Left colon (tissue), 2 donors: Measurements from ENCODE around the gene ANKRD60. TPM values are rescaled to one million over a fixed set of nuclear protein-coding genes. Genes with fewer than 3 reads are reported as not detected.

ENCODE experiments used
- ATAC-seq: fragments of 200-7000 bp; cut with Tn5 transposase; one replicate; pipeline ENCODE4 v1.9.1; 2020; ENCODE audit warnings: mild to moderate bottlenecking, moderate library complexity
- DNase-seq, 2 donors: peaks; one replicate each; pipeline ENCODE4 v3.0.0-alpha.2; 2020
- intact Hi-C, 2 donors: fragments of 100-400 bp; cut with DNase I in 1 of 2; cut with micrococcal nuclease in 1 of 2; formaldehyde crosslinking; loops; one replicate each; pipeline versions ENCODE4 v1.11.2 to v1.14.0; 2022; cut with DNase I, micrococcal nuclease
- total RNA-seq, 2 donors: library from RNA; stranded (reverse); fragmentation: NEBNext Ultra II Directional; extraction: Animal tissue kit (Norgen Biotek cat#: 25700); gene quantifications; one replicate each; pipeline ENCODE4 v1.2.1, GENCODE V29; 2021
- donor health status: DM: no; HTN: no; CAD: no.
- donor health status: DM: yes; HTN: yes; CAD: no.

ANKRD60 gene
- total RNA-seq, 2 donors from 2014 or later: not detected

DNA sequence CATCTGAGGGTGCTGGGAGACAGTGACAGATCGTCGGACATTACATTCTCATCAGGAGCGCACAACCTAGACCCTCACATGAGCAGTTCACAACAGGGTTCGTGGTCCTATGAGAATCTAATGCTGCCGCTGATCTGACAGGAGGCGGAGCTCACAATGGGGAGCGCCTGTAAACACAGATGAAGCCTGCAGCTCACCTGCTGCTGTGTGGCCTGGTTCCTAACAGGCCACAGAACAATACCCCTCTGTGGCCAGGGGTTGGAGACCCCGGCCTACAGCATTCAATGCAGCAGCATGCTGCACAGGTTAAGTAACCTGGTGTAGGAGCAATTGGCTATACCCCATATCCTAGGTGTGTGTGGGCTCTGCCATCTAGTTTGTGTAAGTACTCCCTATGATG is 19.5 kb downstream of the ANKRD60 start:
- ATAC-seq: no peak
- intact Hi-C loops: loop anchor here in 1 of 2 donors (5.0 kb wide), 2 partner anchors 612 to 692 kb away; no protein-coding TSS in a partner anchor

DNA sequence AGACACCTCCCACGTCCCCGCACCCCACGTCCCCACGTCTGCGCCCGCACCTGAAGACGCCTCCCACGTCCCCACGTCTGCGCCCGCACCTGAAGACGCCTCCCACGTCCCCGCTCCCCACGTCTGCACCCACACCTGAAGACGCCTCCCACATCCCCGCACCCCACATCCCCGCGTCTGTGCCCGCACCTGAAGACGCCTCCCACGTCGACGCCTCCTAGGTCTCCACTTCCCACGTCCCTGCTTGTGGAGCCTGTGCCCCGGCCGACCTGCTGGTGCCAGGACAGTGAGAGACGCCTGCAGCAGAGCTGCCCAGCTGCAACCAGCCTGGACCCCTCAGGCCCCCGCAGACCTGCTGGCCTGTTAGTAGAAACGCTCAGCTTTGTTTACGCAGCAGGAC is 22.6 kb downstream of the ANKRD60 start:
- no peak for DNase-seq
- intact Hi-C loops: loop anchor here in 1 of 2 donors (5.0 kb wide), 2 partner anchors 609 to 689 kb away; no protein-coding TSS in a partner anchor
- no peak for ATAC-seq

More for the DNA sequence above, 19.5 kb downstream of the ANKRD60 start:
- DNase-seq: no peak

DNA sequence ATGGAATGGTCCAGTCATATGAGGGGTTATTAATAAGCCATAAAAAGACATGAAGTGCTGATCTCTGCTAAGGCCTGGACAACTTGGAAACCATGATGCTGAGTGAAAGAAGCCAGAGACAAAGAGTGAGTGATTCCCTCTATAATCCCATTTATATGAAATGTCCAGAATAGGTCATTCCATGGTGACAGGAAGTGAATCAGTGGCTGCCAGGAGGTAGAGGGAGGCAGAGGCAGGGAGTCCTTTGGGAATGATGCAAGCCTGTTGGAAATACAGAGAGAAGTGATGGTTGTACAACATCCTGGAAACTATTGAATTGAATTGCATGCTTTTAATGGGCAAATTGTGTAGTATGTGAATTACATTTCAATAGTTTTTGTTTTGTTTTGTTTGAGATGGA is 26.4 kb downstream of the ANKRD60 start:
- intact Hi-C loops: no loop called here
- ATAC-seq (no peak), DNase-seq (no peak)

DNA sequence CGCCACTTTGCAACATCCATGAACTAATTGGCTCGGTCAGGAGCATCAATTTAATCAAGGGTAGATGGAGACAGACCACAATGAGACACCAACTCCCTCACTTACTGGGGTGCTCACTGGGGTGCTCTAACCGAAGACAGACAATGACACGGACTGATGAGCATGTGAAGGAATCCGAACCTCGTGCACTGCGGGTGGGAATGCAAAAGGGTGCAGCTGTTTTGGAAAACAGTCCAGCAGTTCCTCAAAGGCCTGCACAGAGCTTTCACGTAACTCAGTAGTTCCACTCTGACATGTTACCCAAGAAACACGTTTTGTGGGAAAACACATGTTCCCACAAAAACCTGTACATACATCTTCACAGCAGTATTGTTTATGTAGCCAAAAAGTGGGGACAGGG is 26.8 kb downstream of the ANKRD60 start:
- intact Hi-C loops: no loop called here
- ATAC-seq (no peak), DNase-seq (no peak)

- intact Hi-C loops: no loop called here
- DNase-seq (no peak), ATAC-seq (no peak)
These were observed 29.0 kb downstream of the ANKRD60 start for GRCh38 chr20:58199469-58199868.

GRCh38 chr20:58198901-58199355 is 29.5 kb downstream of the ANKRD60 start:
- ATAC-seq: no peak
- intact Hi-C loops: no loop called here
- no peak for DNase-seq

DNA sequence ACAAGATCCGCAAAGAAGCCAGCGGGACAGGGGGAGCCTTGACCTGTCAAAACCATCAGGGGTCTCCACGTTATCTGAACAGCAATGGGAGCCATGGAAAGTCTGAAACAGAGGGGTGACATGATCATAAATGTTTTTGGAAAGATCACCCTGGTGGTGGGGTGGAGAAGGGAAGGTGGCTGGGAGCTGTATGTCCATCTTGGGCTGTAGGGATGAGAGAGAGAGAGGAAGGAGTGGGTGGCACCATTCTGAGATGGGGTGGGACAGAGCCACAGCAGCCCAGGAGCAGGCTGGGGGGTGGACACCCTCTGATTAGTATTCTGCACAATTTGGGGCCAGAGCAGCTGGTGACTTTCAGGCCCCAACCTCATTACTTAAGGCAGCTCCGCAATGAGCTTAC is 30.1 kb downstream of the ANKRD60 start:
- DNase-seq (no peak), ATAC-seq (no peak)

DNA sequence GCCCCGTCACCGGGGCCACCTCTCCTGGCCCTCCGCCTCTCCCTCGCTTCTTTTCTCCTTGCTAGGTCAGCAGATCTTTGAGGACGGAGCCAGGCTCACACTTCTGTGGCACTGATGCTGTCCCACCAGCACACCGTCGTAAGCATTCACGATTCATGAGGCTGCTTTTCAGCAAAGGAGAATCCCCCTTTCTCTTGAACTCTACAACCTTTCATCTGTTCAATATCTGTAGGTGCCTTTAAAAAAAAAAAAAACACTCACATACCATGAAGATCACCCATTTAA is 31.3 kb downstream of the ANKRD60 start:
- intact Hi-C loops: no loop called here
- no peak for ATAC-seq
- DNase-seq: no peak

More for the DNA sequence above, 30.1 kb downstream of the ANKRD60 start:
- intact Hi-C loops: no loop called here

- intact Hi-C loops: no loop called here
- ATAC-seq (no peak), DNase-seq (no peak)
These were observed 31.9 kb downstream of the ANKRD60 start for GRCh38 chr20:58196402-58197184.

DNA sequence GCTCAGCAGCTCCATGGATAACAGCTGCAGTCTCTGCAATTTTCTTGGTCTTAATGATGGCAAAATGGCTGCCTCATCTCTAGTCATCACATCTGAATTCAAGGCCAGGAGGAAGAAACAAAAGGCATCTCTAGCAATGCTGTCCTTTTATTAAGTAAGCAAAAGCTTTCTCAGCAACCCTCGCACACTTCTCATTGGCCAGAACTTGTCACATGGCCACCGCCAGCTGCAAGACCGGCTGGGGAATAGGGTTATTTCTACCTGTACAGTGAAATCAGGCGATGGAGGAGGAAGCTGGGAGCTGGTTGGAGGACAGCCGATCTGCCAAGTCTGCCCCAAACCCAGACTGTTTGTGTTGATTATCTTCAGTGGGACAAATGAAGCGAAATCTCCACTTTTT is 33.4 kb downstream of the ANKRD60 start:
- DNase-seq (no peak), ATAC-seq (no peak)
- intact Hi-C loops: no loop called here

- ATAC-seq: no peak
- DNase-seq: no peak
These were observed 34.2 kb downstream of the ANKRD60 start for GRCh38 chr20:58194175-58194791.

DNA sequence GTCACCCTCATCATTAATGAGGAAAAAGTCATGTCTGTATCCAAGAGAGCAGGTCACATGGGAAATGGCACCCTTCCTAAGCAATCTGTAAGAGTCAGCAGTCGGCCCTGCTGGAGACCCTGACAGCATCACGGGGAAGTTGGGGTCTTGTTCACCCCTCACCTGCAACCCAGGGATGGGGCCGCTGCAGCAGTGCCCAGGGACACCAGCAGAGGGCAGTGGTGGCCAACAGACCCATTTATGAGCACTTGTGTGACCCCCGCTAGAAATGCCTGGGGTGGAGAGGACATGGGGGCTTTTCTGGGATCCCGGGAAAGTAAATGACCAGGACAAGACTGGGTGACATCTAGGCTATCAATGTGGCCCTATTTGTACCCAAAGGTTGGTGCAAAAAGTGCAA is 35.9 kb downstream of the ANKRD60 start:
- DNase-seq: no peak
- intact Hi-C loops: no loop called here

More at GRCh38 chr20:58194175-58194791, 34.2 kb downstream of the ANKRD60 start:
- intact Hi-C loops: no loop called here

GRCh38 chr20:58192065-58192464 is 36.4 kb downstream of the ANKRD60 start:
- intact Hi-C loops: no loop called here
- no peak for ATAC-seq
- no peak for DNase-seq

More for the DNA sequence above, 35.9 kb downstream of the ANKRD60 start:
- ATAC-seq: no peak

DNA sequence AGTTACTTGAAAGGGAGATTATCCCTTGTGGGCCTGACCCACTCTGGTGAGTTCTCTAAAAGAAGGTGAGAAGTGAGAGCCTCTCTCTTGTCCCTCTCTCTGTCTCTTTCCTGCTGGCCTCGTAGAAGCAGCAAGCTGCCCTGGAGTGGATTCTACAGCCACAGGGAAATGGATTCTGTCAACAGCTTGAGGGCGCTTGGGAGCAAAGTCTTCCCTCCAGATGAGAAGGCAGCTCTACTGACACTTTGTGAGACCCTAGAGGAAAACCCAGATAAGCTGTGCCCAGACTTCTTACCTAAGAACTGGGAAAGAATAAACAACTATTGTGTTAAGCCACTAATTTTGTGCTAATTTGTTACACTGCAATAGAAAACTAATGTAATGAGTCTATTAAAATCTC is 39.9 kb downstream of the ANKRD60 start:
- peak; percentile 23 for ATAC-seq
- no peak for DNase-seq
- intact Hi-C loops: loop anchor here in 1 of 2 donors (10.0 kb wide), 1 partner anchor 544 kb away; no protein-coding TSS in a partner anchor

GRCh38 chr20:58184984-58185383 is 43.5 kb downstream of the ANKRD60 start:
- DNase-seq: no peak
- no peak for ATAC-seq
- intact Hi-C loops: loop anchor here in 1 of 2 donors (10.0 kb wide), 1 partner anchor 540 kb away; no protein-coding TSS in a partner anchor

DNA sequence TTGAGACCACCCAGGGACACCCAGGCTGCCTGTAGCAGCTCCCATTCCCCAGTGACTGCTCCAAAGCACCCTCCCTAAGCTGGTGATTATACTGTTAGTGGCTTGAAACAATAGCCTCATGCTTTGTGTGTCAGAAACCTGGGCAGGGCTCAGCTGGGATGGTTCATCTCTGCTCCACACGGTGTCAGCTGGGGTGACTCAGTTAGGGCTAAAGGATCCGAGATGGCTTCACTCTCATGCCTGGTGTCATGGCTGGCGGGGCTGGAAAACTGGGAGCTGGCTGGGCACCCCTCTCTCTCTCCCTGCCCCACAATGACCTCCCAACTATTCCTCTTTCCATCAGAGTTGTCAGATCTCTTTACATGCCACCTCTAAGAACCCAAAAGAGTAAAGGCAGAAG is 44.4 kb downstream of the ANKRD60 start:
- intact Hi-C loops: loop anchor here in 1 of 2 donors (10.0 kb wide), 1 partner anchor 539 kb away; no protein-coding TSS in a partner anchor
- ATAC-seq: no peak
- no peak for DNase-seq

DNA sequence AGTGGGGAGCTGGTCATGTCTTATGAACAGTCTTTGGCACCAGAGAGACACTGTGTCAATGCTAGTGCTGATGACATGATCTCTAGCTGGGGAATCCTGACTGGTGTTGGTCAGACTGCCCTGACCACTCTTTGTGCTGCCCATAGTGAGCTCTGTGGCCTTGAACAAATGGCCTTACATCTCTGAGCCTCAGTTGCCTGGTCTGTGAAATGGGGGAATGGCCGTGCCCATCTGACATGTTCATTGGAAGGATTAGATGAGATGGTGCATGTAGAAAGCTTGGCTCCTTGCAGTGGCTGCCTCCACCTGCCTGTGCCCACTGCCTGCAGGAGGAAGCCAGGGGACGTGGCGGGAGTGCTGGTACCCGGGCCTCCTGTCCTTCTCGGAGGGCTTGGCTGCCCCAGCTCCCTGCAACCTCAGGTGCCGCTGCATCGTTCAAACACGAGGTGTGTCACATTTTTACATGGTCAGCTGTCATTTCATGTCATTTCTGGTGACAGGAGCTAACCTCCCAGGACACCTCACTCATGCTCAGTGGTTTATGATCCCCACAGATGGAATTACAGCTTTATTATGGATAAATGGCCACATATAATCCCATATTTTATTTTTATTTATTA is 45.8 kb downstream of the ANKRD60 start:
- DNase-seq (no peak), ATAC-seq (no peak)
- intact Hi-C loops: loop anchor here in 1 of 2 donors (10.0 kb wide), 1 partner anchor 538 kb away; no protein-coding TSS in a partner anchor

GRCh38 chr20:58179432-58180099 is 48.9 kb downstream of the ANKRD60 start:
- ATAC-seq: peak; percentile 91
- intact Hi-C loops: loop anchor here in 1 of 2 donors (10.0 kb wide), 1 partner anchor 535 kb away; no protein-coding TSS in a partner anchor
- DNase-seq: peak in 1 of 2 donors; percentile 65

- intact Hi-C loops: no loop called here
- ATAC-seq: no peak
These were observed 49.4 kb downstream of the ANKRD60 start for GRCh38 chr20:58179083-58179431.

More at GRCh38 chr20:58179083-58179431, 49.4 kb downstream of the ANKRD60 start:
- DNase-seq: no peak
